DMS79 (cell line): Measurements from ENCODE around the gene AMFR.
A peak's percentile ranks its signal among the peaks of the same experiment; 100 is the strongest.
"Not testable (repeated sequence)": the region's sequence is repeated elsewhere in the genome, so short reads cannot be mapped to it uniquely, and the experiment has no call there.

Experiments
- DNase-seq: peaks from one replicate; lab custom pipeline; 2025; lab: John Stamatoyannopoulos, UW

Gene AMFR

DNA sequence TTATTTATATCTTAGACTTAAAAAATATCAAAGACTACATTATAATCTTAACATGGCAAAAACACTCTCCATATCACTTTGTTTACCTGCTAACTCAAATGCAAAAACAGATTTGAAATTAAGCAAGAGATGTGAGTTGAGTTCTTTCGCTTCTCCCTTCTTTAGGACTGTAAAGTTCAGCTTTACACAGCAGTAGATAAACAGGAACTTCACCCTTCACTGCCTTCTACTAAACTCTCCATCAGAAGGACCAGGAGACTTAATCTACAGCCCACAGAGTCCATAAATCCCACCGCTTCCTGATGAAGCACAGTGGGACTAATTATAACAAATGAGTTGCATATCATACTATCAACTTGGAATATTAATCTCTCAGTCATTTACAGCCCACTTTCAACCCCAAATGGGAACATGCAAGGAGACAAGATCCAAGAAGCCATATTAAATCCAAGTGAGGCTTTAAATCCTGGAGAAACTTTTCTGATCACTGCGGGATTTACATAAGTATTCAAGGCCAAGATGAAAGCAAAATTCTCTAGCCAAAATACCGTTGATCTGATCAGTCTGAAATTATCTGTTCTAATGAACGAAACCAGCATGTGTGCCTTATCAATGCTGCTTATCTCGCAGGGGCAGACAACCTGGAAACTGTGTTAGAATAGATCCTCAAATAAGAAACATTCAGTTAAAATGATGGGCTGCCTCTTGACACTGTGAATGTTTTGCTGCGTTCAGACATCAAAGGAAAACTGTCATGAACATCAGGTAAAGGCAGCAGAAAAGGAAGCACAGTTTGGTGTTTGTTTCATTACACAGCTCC, 1.6 kb downstream of the AMFR start:
- DNase-seq: no peak

DNA sequence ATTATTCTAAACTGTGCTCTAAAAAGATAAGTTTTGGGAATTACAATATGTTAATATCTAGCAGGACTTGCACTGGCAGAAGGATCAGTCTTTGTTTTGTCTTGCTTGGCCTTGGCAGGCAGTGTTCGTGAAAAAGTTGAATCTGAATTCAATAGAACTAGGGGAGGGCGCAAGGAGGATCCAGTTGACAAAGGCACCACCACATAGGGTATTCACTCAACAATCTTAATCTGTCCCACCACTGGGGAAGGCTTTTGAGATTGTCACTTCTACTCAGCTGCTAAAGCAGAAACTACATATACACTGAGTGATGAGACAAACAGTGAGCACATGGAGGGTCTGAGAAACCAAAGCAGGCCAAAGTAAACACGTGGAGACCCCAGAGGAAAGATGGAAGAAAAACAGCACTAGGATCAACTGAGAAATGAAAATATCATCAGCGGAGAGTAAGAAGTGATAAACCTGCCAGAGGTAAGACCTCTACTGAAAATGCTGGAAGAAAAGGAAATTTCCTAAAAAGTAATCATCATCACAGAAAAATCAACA, 2.4 kb downstream of the AMFR start:
- DNase-seq: no peak

DNA sequence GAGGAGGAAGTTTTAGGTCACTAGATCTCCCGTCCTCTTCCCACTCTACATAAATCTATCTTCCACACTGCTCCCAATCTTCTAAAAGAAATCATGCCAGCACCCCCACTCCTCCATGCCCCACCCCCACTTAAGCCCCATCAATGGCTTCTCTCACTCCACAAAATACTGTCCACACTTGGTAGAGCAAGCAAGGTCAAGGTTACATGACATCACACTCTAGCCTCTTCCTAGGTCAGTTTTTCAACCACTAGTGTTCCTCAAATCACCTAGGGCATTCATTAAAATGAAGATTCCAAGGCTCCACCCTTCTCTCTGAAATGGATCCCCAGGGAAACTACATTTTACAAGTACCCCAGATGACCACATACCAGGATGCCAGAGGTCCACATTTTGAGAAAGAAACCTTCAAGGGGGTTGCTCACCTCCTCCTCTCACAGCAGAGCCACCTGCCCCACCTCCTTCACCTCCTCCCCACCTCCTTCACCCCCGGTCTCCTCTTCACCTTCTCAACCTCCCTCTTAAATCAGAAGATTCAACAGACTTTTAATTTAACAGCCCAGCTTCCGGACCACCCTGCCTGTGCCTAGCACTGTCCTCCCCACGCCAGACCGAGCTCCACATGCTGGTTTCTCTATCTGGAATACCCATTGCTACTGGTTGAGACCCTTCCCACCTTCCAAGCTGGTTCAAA, 3.2 kb downstream of the AMFR start:
- no peak for DNase-seq

DNA sequence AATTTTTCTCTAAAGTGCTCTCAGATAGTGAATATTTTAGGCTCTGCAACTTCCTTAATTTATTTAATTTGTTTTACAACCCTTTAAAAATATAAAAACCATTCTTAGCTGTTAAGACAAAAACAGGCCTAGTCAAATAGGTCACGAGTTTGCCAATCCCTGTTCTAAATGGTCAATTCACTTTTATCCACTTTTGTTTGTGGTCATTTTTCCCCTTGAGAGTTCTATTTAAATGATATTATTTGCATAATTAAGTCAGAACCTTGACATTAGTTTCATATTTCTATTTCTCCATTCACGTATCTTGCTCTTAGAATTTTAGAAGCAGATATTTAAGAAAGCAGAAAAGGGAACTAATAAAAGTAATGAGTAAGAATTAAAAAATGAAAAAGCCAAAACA, 4.0 kb downstream of the AMFR start:
- DNase-seq: no peak

DNA sequence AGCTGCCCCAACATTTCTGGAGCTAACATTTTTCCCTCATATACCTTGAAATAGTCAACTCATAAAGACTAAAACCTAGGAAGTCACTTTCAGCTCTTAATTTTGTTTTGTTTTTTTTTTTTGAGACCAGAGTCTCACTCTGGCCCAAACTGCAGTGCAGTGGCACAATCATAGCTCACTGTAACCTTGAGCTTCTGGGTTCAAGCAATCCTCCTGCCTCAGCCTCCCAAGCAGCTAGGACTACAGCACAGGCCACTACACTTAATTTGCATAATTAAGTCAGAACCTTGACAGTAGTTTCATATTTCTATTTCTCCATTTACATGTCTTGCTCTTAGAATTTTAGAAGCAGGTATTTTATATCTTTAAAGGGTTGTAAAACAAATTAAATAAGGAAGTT, 4.7 kb downstream of the AMFR start:
- DNase-seq: no peak

DNA sequence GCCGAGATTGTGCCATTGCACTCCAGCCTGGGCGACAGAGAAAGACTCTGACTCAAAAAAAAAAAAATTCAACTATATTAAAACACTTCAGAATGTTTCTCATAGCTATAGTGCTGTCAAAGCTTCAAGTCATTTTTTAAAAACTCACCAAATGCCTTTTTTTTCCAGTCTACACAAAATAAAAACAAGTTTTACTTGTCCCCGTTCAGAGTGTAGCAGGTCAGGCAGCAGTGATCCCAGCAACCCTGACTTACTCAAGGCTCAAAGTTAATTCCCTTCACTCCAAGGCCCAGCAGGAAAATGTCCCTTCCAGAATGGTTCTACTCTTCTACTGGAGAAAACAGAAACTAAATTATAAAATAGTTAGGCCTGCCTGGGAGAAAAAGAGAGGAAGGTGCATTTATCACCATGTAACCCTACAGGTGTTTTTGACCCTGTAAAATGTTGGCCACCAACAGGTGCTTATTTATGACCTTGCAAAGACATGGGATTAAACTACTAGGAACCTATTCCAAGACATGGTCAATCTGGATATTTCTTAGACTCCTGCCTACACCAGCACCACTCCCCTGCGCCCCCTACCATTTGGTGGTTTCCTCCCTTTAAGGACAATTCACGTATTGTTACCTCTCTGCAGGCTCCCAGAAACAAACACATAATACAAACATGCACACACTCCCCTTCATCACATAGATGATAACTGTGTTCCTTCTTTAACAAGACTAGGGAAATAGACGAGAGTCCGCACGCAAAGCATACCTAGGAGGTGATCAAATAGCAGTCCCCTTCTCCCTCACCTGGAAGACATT, 5.4 kb downstream of the AMFR start:
- DNase-seq: no peak

DNA sequence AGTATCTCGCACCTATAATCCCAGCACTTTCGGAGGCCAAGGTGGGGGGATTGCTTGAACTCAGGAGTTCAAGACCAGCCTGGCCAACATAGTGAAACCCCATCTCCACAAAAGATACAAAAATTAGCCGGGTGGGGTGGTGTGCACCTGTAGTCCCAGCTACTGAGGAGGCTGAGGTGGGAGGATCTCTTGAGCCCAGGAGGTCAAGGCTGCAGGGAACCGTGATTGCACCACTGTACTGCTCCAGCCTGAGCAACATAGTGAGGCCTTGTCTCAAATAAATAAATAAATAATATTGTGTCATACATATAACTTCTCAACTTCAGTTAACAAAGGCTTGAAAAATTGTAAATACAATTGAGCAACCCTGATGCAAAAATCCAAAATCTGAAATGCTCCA, 8.2 kb downstream of the AMFR start:
- DNase-seq: no peak

DNA sequence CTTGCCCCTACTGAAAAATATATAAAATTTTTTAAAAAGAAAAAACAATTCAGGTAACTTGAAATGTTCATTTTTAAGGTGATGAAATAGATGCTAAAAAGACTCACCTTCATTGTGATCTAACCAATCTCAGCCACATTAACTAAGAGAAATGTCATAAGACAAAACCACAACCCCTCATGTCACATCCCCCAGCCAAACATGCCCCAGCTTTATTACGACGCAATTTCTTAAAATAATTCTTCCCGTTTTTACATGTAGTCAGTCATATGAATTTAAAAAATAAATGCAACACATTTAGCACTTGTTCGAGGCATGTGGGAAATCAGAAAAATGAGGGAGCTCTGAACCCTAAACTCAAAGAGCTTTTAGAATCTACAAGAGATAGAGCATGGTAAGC, 9.5 kb downstream of the AMFR start:
- no peak for DNase-seq

DNA sequence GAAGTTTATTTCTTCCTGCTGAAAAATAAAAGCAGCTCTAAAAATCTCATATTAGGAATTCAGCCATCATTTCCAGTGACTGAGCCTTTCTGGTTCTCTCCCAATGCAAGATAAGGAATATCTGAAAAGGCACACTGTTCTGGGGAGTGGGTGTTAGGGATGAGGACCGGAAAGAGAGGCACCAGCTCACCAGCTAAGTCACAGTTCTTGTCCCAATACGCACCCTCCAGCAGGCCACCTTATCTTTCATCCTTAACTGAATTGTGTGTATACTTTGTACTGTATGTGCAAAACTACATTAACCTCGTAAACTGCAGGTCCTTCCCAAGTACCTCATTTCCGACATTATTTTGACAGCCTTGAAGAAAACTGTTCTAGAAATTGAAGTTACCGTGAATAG, 11.0 kb downstream of the AMFR start:
- no peak for DNase-seq

DNA sequence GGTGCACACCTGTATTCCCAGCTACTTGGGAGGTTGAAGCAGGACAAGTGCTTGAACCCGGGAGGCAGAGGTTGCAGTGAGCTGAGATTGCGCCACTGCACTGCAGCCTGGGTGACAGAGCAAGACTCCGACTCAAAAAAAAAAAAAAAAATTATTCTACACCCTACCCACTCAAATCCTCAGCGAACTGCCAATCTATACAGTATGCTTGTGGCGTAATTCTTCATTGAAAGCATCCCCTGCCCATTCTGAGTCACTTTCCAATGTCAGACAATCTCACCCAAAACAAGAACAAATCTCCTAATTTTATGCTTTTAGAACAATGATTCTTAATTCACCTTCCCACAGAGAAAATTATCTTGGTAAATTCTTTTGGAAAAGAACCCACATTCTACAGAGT, 12.0 kb downstream of the AMFR start:
- DNase-seq: no peak

DNA sequence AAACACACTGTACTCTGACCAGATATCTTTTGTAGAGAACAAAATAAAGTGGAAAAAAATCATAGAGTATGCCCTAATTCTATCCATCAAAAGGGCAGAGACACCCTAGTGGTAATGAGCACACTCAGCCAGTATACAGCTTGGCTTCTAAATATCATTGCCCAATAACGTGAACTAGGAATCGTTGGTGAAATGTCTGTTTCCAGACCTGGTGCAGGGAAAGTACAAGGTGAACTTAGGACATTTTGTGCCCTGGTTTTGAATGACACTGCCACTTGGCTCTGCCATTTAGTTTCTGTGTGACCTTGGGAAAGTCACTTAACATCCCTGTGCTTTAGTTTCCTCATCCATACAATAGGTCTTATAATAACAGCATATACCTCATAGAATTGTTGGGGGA, 13.7 kb downstream of the AMFR start:
- no peak for DNase-seq

DNA sequence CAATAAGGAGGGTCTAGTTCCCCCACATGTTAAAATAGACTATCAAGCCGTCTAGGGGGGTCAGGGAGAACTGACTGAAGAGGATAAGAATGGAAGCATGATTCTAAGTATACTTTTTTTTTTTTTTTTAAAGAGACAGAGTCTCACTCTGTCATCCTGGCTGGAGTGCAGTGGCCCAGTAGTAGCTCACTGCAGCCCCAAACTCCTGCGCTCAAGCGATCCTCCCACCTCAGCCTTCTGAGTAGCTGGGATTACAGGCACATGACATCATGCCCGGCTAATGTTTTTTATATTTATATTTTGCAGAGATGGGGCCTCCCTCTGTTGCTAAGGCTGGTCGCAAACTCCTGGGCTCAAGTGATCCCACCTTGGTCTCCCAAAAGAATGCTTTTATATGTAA, 14.2 kb downstream of the AMFR start:
- no peak for DNase-seq

DNA sequence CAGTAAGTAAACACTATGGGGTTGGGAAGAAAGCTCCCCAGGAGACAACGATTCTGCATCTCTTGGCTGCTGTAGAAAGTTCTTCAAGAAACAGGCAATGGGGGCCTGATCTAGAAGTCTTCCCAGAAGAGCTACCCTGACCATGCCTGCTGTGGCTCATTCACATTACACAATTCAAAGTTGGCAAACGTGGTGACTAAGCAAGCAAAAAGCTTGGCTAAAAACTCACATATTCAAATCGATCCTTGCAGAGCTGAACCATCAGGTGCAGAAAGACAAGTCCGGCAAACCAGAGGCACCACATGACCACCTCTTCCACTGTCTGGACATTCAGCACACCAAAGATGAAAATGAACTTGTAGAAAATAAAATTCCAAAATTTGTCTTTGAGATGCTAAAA, 16.1 kb downstream of the AMFR start:
- DNase-seq: no peak

DNA sequence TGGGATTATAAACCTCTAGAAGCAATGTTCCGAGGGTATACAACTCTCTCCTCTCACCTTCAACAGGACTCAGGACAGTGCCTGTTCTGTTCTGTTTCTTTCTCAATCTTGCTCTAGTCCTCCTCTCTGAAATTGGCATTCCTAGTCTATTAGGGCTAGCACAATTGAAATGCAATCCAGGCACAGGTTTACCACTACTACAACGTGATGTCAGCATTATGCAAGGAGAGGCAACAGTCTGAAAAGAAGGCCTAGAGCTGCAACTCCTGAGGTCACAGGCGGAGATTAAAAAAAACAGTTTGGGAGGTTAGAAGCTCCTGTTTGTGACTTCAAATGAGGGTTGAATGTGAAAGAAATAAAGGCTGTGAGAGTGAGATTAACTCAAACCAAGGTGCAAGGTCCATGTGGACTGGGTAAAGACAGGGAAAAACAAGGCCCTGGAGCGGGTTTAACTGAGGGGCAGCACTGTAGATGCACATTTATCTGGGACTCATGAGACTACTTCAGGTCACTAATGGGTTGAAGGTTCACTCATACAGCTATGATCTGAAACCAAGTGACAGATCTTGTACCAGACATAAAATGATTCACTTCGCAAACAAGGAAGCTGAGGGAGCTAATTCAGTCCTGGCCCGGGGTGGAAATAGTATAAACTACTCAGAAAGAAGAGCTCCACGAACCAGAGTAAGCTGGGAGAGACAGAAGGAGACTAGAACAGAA, 16.8 kb downstream of the AMFR start:
- no peak for DNase-seq

DNA sequence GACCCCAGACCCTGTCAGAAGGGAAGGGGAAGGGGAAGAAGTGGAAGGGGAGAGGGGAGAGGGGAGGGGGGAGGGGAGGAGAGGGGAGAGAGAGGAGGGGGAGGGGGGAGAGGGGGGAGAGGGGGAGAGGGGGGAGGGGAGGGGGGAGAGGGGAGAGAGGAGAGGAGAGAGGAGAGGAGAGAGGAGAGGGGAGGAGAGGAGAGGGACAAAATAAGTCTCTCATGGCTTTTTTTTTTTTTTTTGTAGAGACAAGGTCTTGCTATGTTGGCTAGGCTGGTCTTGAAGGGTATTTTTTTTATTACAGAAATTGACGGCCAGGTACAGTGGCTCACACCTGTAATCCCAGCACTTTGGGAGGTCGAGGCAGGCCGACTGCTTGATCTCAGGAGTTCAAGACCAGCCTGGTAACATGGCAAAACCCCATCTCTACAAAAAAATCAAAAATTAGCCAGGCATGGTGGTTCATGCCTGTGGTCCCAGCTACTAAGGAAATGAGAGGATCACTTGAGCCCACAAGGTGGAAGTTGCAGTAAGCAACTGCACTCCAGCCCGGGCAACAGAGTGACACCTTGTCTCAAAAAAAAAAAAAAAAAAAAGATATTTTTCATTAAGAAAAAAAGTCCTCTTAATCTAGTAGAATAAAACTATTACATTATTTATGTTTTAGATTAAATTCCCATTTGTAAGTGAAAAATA, 19.2 kb downstream of the AMFR start:
- no peak for DNase-seq

DNA sequence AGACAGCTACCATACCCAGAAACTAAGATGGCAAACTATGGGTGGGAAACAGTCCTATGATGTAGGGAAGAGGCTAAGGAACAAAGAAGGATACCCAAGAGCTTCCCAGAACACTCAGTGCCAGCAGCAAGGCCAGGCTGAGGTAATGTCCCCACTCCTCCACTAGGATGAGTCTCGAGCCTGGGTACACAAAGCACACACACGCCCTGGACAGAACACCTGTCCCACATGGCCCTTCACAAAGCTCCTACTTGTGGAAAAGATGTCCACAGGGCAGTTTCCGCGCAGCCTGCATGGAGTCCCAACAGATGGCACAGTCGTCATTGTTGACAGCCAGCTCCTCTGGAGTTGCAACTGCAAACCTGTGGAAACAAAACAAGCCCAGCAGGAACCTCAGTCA, 23.9 kb downstream of the AMFR start:
- no peak for DNase-seq

DNA sequence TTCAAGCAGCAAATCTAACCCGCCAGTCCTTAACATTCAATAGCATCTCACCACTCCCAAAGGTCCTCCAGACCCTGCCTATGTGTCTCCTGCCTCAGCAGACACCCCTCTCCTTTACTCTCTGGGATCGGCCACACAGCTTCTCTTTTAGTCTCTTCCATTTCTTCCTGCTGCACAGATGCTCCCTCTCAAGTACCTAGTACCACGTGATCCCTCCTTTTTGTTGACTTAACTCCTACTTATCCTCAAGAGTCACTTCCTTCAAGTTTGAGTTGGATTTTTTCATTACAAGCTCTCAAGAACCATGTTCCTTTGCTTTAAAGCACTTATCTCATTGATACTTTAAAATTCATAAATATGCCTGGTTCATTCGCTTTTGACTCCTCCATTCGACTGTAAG, 24.9 kb downstream of the AMFR start:
- peak; percentile 82 for DNase-seq

DNA sequence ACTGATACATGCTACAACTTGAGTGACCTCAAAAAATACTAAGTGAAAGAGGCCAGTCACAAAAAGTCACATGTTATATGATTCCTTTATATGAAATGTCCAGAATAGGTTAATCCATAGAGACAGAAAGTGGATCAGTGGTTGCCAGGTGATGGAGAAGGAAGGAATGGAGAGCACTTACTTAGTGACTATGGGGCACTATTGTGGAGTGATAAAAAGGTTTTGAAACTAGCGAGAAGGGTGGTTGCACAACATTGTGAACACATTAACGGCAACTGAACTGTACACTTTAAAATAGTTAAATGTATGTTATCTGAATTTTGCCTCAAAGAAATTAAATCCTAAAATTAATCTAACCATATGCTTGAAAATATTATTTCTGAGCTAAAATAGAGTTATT, 25.9 kb downstream of the AMFR start:
- DNase-seq: no peak

DNA sequence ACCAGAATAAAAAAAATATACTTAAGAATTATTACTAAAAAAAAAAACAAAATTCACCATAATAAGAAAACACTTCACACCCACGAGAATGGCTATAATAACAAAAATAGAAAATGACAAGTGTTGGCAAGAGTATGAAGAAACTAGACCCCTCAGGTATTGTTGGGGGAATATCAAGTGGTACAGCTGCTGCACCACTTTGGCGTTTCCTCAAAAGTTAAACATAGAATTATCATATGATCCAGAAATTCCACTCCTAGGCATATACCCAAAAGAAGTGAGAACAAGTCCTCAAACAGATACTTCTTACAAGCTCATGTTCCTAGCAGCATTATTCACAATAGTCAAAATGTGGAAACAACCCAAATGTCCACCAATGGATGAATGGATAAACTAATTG, 26.3 kb downstream of the AMFR start:
- no peak for DNase-seq

DNA sequence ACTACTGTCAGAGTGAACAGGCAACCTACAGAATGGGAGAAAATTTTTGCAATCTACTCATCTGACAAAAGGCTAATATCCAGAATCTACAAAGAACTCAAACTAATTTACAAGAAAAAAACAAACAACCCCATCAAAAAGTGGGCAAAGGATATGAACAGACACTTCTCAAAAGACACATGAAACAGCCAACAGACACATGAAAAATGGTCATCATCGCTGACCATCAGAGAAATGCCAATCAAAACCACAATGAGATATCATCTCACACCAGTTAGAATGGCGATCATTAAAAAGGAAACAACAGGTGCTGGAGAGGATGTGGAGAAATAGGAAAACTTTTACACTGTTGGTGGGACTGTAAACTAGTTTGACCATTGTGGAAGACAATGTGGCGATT, 28.6 kb downstream of the AMFR start:
- DNase-seq: not testable (repeated sequence)

DNA sequence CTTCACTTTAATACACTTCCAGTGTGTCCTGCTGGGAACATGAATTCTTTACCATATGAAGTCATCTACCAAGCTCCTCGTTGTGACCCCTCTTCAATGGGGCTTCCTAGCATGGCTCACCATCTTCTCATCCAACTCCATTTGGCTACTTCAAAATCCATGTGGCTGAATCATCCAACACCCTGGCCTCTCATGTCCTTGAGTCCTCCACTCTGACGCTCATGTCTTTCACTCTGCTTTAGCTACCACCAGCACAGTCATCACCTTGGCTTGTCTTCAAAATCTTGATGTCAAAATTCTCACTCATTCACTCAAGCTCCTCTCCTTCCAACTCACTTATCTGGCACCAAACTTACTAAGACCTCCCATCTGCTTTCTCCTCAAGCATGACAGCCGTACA, 35.8 kb downstream of the AMFR start:
- DNase-seq: no peak
